ENCODE data around the gene RNU6-9. TPM values are rescaled to one million over a fixed set of nuclear protein-coding genes. Genes with fewer than 3 reads are reported as not detected.

The RNU6-9 gene
- total RNA-seq, 1 donor from 2014 or later = not detected

- no peak for ATAC-seq
- no peaks in the 10 kb centered on the region for H3K27me3 ChIP-seq
- H3K9me3 ChIP-seq = no peaks in the 10 kb centered on the region
- peak overlapping the region; percentile 78 for H3K27ac ChIP-seq
- DNase-seq = no peak
- peaks cover 31% of the 10 kb centered on the region for H3K4me1 ChIP-seq
- intact Hi-C loops (cut with DNase I) = no loop called here
- no peaks in the 10 kb centered on the region for H3K36me3 ChIP-seq
- no peak for TF ChIP-seq CTCF (IDR thresholded peaks at IDR 0.05)
- no peak overlapping the region for H3K4me3 ChIP-seq
These were observed 46.6 kb downstream of the RNU6-9 start for GRCh38 chr19:939922-940321.

- Histone ChIP-seq H3K36me3 (no peaks in the 10 kb centered on the region), H3K4me1 (peaks cover 23% of the 10 kb centered on the region), H3K27me3 (no peaks in the 10 kb centered on the region), H3K9me3 (no peaks in the 10 kb centered on the region), H3K27ac (peak overlapping the region; percentile 78), H3K4me3 (peak overlapping the region; percentile 41)
- intact Hi-C loops (cut with DNase I) = no loop called here
- ATAC-seq = peak; percentile 88
- DNase-seq = peak; percentile 90
- no peak for TF ChIP-seq CTCF (IDR thresholded peaks at IDR 0.05)
These were observed 47.5 kb downstream of the RNU6-9 start for GRCh38 chr19:940591-941291.

- Histone ChIP-seq H3K27me3 (no peaks in the 10 kb centered on the region), H3K4me1 (peaks cover 22% of the 10 kb centered on the region), H3K27ac (peak overlapping the region; percentile 78), H3K9me3 (no peaks in the 10 kb centered on the region), H3K4me3 (peak overlapping the region; percentile 41), H3K36me3 (no peaks in the 10 kb centered on the region)
- ATAC-seq (no peak), DNase-seq (no peak)
- intact Hi-C loops (cut with DNase I) = no loop called here
- no peak for TF ChIP-seq CTCF (IDR thresholded peaks at IDR 0.05)
These were observed 48.2 kb downstream of the RNU6-9 start for GRCh38 chr19:941292-942132.

- H3K27ac ChIP-seq = no peak overlapping the region
- peaks cover 22% of the 10 kb centered on the region for H3K4me1 ChIP-seq
- no peak overlapping the region for H3K4me3 ChIP-seq
- H3K27me3 ChIP-seq = no peaks in the 10 kb centered on the region
- no peak for DNase-seq
- intact Hi-C loops (cut with DNase I) = no loop called here
- no peaks in the 10 kb centered on the region for H3K36me3 ChIP-seq
- ATAC-seq = no peak
- no peaks in the 10 kb centered on the region for H3K9me3 ChIP-seq
- no peak for TF ChIP-seq CTCF (IDR thresholded peaks at IDR 0.05)
These were observed 48.9 kb downstream of the RNU6-9 start for GRCh38 chr19:942133-942645.

Other genes with a start within 250 kb of the RNU6-9 start
- gene RNF126, start 230.3 kb upstream of the RNU6-9 start, total RNA-seq = 32.9 TPM
- gene FSTL3, start 217.1 kb upstream of the RNU6-9 start, total RNA-seq = 114 TPM
- not detected for gene PRSS57, start 198.0 kb upstream of the RNU6-9 start, total RNA-seq
- gene PALM, start 184.5 kb upstream of the RNU6-9 start, total RNA-seq = 56.9 TPM
- 15.9 TPM for gene MISP, start 142.4 kb upstream of the RNU6-9 start, total RNA-seq
- 245 TPM for gene PTBP1, start 96.0 kb upstream of the RNU6-9 start, total RNA-seq
- 0.46 TPM for gene PLPPR3, start 71.5 kb upstream of the RNU6-9 start, total RNA-seq
- gene AZU1, start 65.6 kb upstream of the RNU6-9 start, total RNA-seq = 0.75 TPM
- not detected for gene PRTN3, start 52.5 kb upstream of the RNU6-9 start, total RNA-seq
- gene ELANE, start 41.2 kb upstream of the RNU6-9 start, total RNA-seq = 0.52 TPM
- gene CFD, start 33.8 kb upstream of the RNU6-9 start, total RNA-seq = 153 TPM
- gene MED16, start 297 bp upstream of the RNU6-9 start, total RNA-seq = 51.8 TPM
- 50.7 TPM for gene R3HDM4, start 19.7 kb downstream of the RNU6-9 start, total RNA-seq
- not detected for gene KISS1R, start 23.8 kb downstream of the RNU6-9 start, total RNA-seq
- 16.1 TPM for gene ARID3A, start 32.6 kb downstream of the RNU6-9 start, total RNA-seq
- gene WDR18, start 90.9 kb downstream of the RNU6-9 start, total RNA-seq = 21.9 TPM
- gene GRIN3B, start 106.9 kb downstream of the RNU6-9 start, total RNA-seq = not detected
- gene TMEM259, start 127.6 kb downstream of the RNU6-9 start, total RNA-seq = 167 TPM
- not detected for gene RNU6-2, start 128.0 kb downstream of the RNU6-9 start, total RNA-seq
- gene CNN2, start 133.1 kb downstream of the RNU6-9 start, total RNA-seq = 220 TPM
- 51.0 TPM for gene ABCA7, start 146.6 kb downstream of the RNU6-9 start, total RNA-seq
- gene ARHGAP45, start 173.7 kb downstream of the RNU6-9 start, total RNA-seq = 98.2 TPM
- 155 TPM for gene POLR2E, start 201.9 kb downstream of the RNU6-9 start, total RNA-seq
- 387 TPM for gene GPX4, start 210.5 kb downstream of the RNU6-9 start, total RNA-seq